GM10266 (cell line): ENCODE results near the gene UBE2E1.

Experiments used
- DNase-seq: peaks from one replicate; pipeline ENCODE4 v3.0.0; 2012; ENCODE audit errors: extremely low spot score
- CTCF ChIP-seq: IDR thresholded peaks from 2 replicates; pipeline ENCODE4 v1.5.1; 2012; ENCODE audit warnings: mild to moderate bottlenecking, low read depth; ENCODE audit not compliant: control insufficient read depth, insufficient read depth; ENCODE audit errors: missing control alignments

Gene UBE2E1

GRCh38 chr3:23920151-23920655 is 114.4 kb downstream of the UBE2E1 start:
- DNase-seq = no peak
- TF ChIP-seq CTCF = no peak

- no peak for TF ChIP-seq CTCF
- no peak for DNase-seq
Observed at GRCh38 chr3:23921052-23921511, 115.3 kb downstream of the UBE2E1 start.

- no peak for TF ChIP-seq CTCF
- DNase-seq = no peak
Observed at GRCh38 chr3:23923786-23924185, 118.0 kb downstream of the UBE2E1 start.

GRCh38 chr3:23926246-23926645 is 120.5 kb downstream of the UBE2E1 start:
- DNase-seq = no peak
- no peak for TF ChIP-seq CTCF

- TF ChIP-seq CTCF = peak; percentile 22
- DNase-seq = no peak
Observed at GRCh38 chr3:23926736-23927135, 121.0 kb downstream of the UBE2E1 start.

- TF ChIP-seq CTCF = no peak
- DNase-seq = no peak
Observed at GRCh38 chr3:23928524-23928923, 122.8 kb downstream of the UBE2E1 start.

- TF ChIP-seq CTCF = no peak
- no peak for DNase-seq
Observed at GRCh38 chr3:23931597-23931996, 125.8 kb downstream of the UBE2E1 start.
